Purkinje cell (primary cell): ENCODE results near the gene TNFSF4. TPM values are rescaled to one million over a fixed set of nuclear protein-coding genes. Genes with fewer than 3 reads are reported as not detected.

ENCODE experiments used
- polyA plus RNA-seq: library from polyadenylated mRNA; unstranded; fragments of >200 nt; fragmentation: Nextera tagmentation; gene quantifications from 2 replicates; pipeline ENCODE4 v1.2.1, GENCODE V29; 2014

Gene TNFSF4, protein sequence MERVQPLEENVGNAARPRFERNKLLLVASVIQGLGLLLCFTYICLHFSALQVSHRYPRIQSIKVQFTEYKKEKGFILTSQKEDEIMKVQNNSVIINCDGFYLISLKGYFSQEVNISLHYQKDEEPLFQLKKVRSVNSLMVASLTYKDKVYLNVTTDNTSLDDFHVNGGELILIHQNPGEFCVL
- polyA plus RNA-seq = 0.63 TPM in 1 of 2 replicates, not detected in the other

DNA sequence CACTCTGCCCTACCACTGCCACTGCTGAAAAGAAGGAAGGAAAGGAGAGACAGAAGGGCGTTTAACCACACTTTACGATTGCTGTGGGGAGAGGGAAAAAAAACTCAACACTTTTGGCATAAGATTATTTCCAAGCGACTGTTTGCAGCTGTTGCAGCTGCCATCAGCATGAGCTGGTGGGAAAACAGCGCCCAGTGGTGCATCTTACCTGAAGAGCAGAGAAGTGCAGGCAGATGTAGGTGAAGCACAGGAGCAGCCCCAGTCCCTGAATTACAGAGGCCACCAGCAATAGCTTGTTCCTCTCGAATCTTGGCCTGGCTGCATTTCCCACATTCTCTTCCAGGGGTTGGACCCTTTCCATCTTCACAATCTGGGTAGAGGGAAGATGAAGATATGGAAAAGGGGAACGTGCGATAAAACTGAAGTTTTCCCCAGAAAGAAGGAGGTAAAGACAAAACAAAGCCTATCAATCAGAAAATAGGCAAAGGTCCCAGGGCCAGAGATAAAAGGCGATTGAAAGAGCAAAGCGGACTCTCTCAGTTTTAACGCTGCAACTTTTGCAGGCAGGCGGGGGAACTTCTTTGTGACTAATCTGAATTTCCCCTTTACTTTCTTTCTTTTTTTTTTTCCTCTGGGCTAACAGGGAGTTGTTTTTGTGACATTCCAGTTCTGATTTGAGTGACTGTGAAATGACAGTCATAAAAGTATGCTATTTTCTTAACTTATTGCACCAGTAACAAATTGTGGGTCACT lies at the start of gene TNFSF4:
Gene TNFSF4, minus strand, starts transcription at position 516 of the 753 bp plus-strand sequence. Its CDS starts 155 bp downstream, at position 361.

Other genes with a start within 250 kb of the TNFSF4 start
- gene TNFSF18, start 156.4 kb downstream of the TNFSF4 start, polyA plus RNA-seq = not detected in 2 replicates